ENCODE measurements around the gene OSBPL10.

- TF ChIP-seq POLR2A (IDR thresholded peaks at IDR 0.05) (no peak), CTCF (IDR thresholded peaks at IDR 0.05) (no peak)
Measured at GRCh38 chr3:31785286-31785685, 195.8 kb downstream of the OSBPL10 start.
